Neural progenitor cell (in vitro differentiated cells): ENCODE measurements around the gene PPP2CA.

Experiments
- CTCF ChIP-seq: fragments of 200-600 bp; sonication (generic); IDR thresholded peaks from 2 replicates; pipeline ENCODE4 v1.5.1; 2017; ENCODE audit warnings: antibody characterized with exemption, mild to moderate bottlenecking
- EZH2 ChIP-seq: fragments of 200-600 bp; sonication (generic); IDR thresholded peaks from 2 replicates; pipeline ENCODE4 v1.6.1; 2017; ENCODE audit warnings: antibody characterized with exemption, mild to moderate bottlenecking, moderate library complexity

- TF ChIP-seq CTCF (no peak), EZH2 (no peak)
These were observed 2.2 kb downstream of the PPP2CA start for GRCh38 chr5:134223406-134224248.
